ENCODE measurements around the gene CPLX4. TPM values are rescaled to one million over a fixed set of nuclear protein-coding genes. Genes with fewer than 3 reads are reported as not detected.
"Not testable (repeated sequence)": the region's sequence is repeated elsewhere in the genome, so short reads cannot be mapped to it uniquely, and the experiment has no call there.

Gene CPLX4
- total RNA-seq, 4 donors from 2014 or later, result not detected

GRCh38 chr18:59264651-59265245 lies 53.7 kb downstream of the CPLX4 start:
- Histone ChIP-seq H3K27ac (no peak overlapping the region), H3K9me3 (no peaks in the 10 kb centered on the region), H3K4me3 (no peak overlapping the region), H3K27me3 (peaks cover 74% of the 10 kb centered on the region), H3K36me3 (no peaks in the 10 kb centered on the region), H3K4me1 (peaks cover 35% of the 10 kb centered on the region)
- DNase-seq (ENCODE audit: low spot score in 2 of 2), result no peak
- TF ChIP-seq EP300 (IDR thresholded peaks at IDR 0.05) (no peak), POLR2AphosphoS5 (IDR thresholded peaks at IDR 0.05) (no peak), POLR2A (IDR thresholded peaks at IDR 0.05) (no peak), CTCF (IDR thresholded peaks at IDR 0.05) (no peak)
- WGBS, result 9% methylated on average over 23 of the region's 41 CpGs

- Histone ChIP-seq H3K27me3 (peaks cover 68% of the 10 kb centered on the region), H3K36me3 (no peaks in the 10 kb centered on the region), H3K4me3 (no peak overlapping the region), H3K4me1 (peaks cover 31% of the 10 kb centered on the region), H3K27ac (no peak overlapping the region), H3K9me3 (no peaks in the 10 kb centered on the region)
- WGBS, result 13% methylated on average over 13 of the region's 17 CpGs
- no peak for DNase-seq (ENCODE audit: low spot score in 2 of 2)
- TF ChIP-seq POLR2AphosphoS5 (IDR thresholded peaks at IDR 0.05), result no peak
- no peak for TF ChIP-seq POLR2A (IDR thresholded peaks at IDR 0.05)
- no peak for TF ChIP-seq EP300 (IDR thresholded peaks at IDR 0.05)
- TF ChIP-seq CTCF (IDR thresholded peaks at IDR 0.05), result no peak
Observed at GRCh38 chr18:59264121-59264571, 54.3 kb downstream of the CPLX4 start.

- Histone ChIP-seq H3K9me3 (no peaks in the 10 kb centered on the region), H3K36me3 (no peaks in the 10 kb centered on the region), H3K27ac (no peak overlapping the region), H3K4me1 (peaks cover 27% of the 10 kb centered on the region), H3K27me3 (peaks cover 63% of the 10 kb centered on the region), H3K4me3 (no peak overlapping the region)
- no peak for TF ChIP-seq POLR2AphosphoS5 (IDR thresholded peaks at IDR 0.05)
- no peak for TF ChIP-seq EP300 (IDR thresholded peaks at IDR 0.05)
- TF ChIP-seq POLR2A (IDR thresholded peaks at IDR 0.05), result no peak
- no peak for TF ChIP-seq CTCF (IDR thresholded peaks at IDR 0.05)
- 23% methylated on average over 16 of the region's 16 CpGs for WGBS
- DNase-seq (ENCODE audit: low spot score in 2 of 2), result no peak
Observed at GRCh38 chr18:59263661-59264060, 54.8 kb downstream of the CPLX4 start.

- WGBS, result 100% methylated on average over 2 of the region's 2 CpGs
- H3K4me3 ChIP-seq; H3K27ac ChIP-seq; H3K9me3 ChIP-seq; H3K36me3 ChIP-seq; DNase-seq (ENCODE audit: low spot score in 2 of 2): not testable (repeated sequence)
- H3K4me1 ChIP-seq, result peaks cover 12% of the 10 kb centered on the region
- H3K27me3 ChIP-seq, result peaks cover 53% of the 10 kb centered on the region
Observed at GRCh38 chr18:59262243-59262642, 56.2 kb downstream of the CPLX4 start.

GRCh38 chr18:59261842-59262241 lies 56.6 kb downstream of the CPLX4 start:
- not testable (repeated sequence) for H3K9me3 ChIP-seq
- peaks cover 53% of the 10 kb centered on the region for H3K27me3 ChIP-seq
- 88% methylated on average over 3 of the region's 3 CpGs for WGBS

GRCh38 chr18:59255491-59255890 lies 63.0 kb downstream of the CPLX4 start:
- not testable (repeated sequence) for H3K4me1 ChIP-seq; DNase-seq (ENCODE audit: low spot score in 2 of 2); H3K4me3 ChIP-seq; H3K9me3 ChIP-seq; H3K27ac ChIP-seq; H3K36me3 ChIP-seq
- peaks cover 15% of the 10 kb centered on the region for H3K27me3 ChIP-seq
- WGBS, result 88% methylated on average over 3 of the region's 30 CpGs

More at GRCh38 chr18:59261842-59262241, 56.6 kb downstream of the CPLX4 start:
- H3K4me3 ChIP-seq; H3K27ac ChIP-seq; DNase-seq (ENCODE audit: low spot score in 2 of 2); H3K36me3 ChIP-seq: not testable (repeated sequence)
- peaks cover 12% of the 10 kb centered on the region for H3K4me1 ChIP-seq

- no peaks in the 10 kb centered on the region for H3K9me3 ChIP-seq
- H3K4me1 ChIP-seq, result no peaks in the 10 kb centered on the region
- no peak for TF ChIP-seq EP300 (IDR thresholded peaks at IDR 0.05)
- TF ChIP-seq POLR2A (IDR thresholded peaks at IDR 0.05), result no peak
- TF ChIP-seq CTCF (IDR thresholded peaks at IDR 0.05), result peak; percentile 46 to 79
- no peak for TF ChIP-seq POLR2AphosphoS5 (IDR thresholded peaks at IDR 0.05)
- 24% methylated on average over 5 of the region's 5 CpGs for WGBS
- DNase-seq (ENCODE audit: low spot score in 2 of 2), result no peak
- H3K27me3 ChIP-seq, result peaks cover 30% of the 10 kb centered on the region
- H3K27ac ChIP-seq, result no peak overlapping the region
- H3K36me3 ChIP-seq, result no peaks in the 10 kb centered on the region
- H3K4me3 ChIP-seq, result no peak overlapping the region
Observed at GRCh38 chr18:59249199-59249774, 69.2 kb downstream of the CPLX4 start.
